ENCODE measurements around the gene TMEM233. TPM values are rescaled to one million over a fixed set of nuclear protein-coding genes. Genes with fewer than 3 reads are reported as not detected.

Gene TMEM233
- total RNA-seq, 1 experiment from 2014 or later = not detected

- DNase-seq (ENCODE audit: unreplicated experiment) = no peak
- H3K27me3 Mint-ChIP-seq (ENCODE audit: insufficient read depth, unreplicated experiment) = peaks cover 55% of the 10 kb centered on the region
- H3K27ac Mint-ChIP-seq (ENCODE audit: low read depth, unreplicated experiment) = no peak overlapping the region
- intact Hi-C loops (cut with micrococcal nuclease) = no loop called here
- CTCF ChIA-PET = interaction anchor here (1.1 kb wide), 1 partner anchor 26 kb away, joined by 4 read pairs; no protein-coding TSS in a partner anchor
- no peak overlapping the region for H3K4me3 Mint-ChIP-seq (ENCODE audit: unreplicated experiment)
- H3K36me3 Mint-ChIP-seq (ENCODE audit: insufficient read depth, unreplicated experiment) = no peaks in the 10 kb centered on the region
- POLR2A ChIA-PET = no interaction called here
- no TSS peak for BruUV-seq (replicated peaks)
- peaks cover 11% of the 10 kb centered on the region for H3K4me1 Mint-ChIP-seq (ENCODE audit: insufficient read depth, unreplicated experiment)
- no peak for TF ChIP-seq CTCF (IDR thresholded peaks at IDR 0.05; ENCODE audit: unreplicated experiment)
- no peaks in the 10 kb centered on the region for H3K9me3 Mint-ChIP-seq (ENCODE audit: unreplicated experiment)
Measured at GRCh38 chr12:119594399-119594730, 791 bp downstream of the TMEM233 start.

GRCh38 chr12:119594772-119595445, 1.3 kb downstream of the TMEM233 start:
- DNase-seq (ENCODE audit: unreplicated experiment) = no peak
- ChIA-PET CTCF (interaction anchor here (0.6 to 1.1 kb wide), 2 partner anchors 11 to 26 kb away, joined by 3 to 4 read pairs; no protein-coding TSS in a partner anchor), POLR2A (no interaction called here)
- peaks cover 53% of the 10 kb centered on the region for H3K27me3 Mint-ChIP-seq (ENCODE audit: insufficient read depth, unreplicated experiment)
- H3K27ac Mint-ChIP-seq (ENCODE audit: low read depth, unreplicated experiment) = no peak overlapping the region
- intact Hi-C loops (cut with micrococcal nuclease) = no loop called here
- no peaks in the 10 kb centered on the region for H3K9me3 Mint-ChIP-seq (ENCODE audit: unreplicated experiment)
- no TSS peak for BruUV-seq (replicated peaks)
- peaks cover 11% of the 10 kb centered on the region for H3K4me1 Mint-ChIP-seq (ENCODE audit: insufficient read depth, unreplicated experiment)
- H3K4me3 Mint-ChIP-seq (ENCODE audit: unreplicated experiment) = peak overlapping the region; percentile 47
- no peaks in the 10 kb centered on the region for H3K36me3 Mint-ChIP-seq (ENCODE audit: insufficient read depth, unreplicated experiment)
- TF ChIP-seq CTCF (IDR thresholded peaks at IDR 0.05; ENCODE audit: unreplicated experiment) = no peak

- no peak overlapping the region for H3K27ac Mint-ChIP-seq (ENCODE audit: low read depth, unreplicated experiment)
- CTCF ChIA-PET = interaction anchor here (0.8 to 1.2 kb wide), 3 partner anchors 53 to 61 kb away, joined by 3 to 4 read pairs (median 3); no protein-coding TSS in a partner anchor
- no peak for TF ChIP-seq CTCF (IDR thresholded peaks at IDR 0.05; ENCODE audit: unreplicated experiment)
- peaks cover 27% of the 10 kb centered on the region for H3K27me3 Mint-ChIP-seq (ENCODE audit: insufficient read depth, unreplicated experiment)
- intact Hi-C loops (cut with micrococcal nuclease) = no loop called here
- H3K4me3 Mint-ChIP-seq (ENCODE audit: unreplicated experiment) = no peak overlapping the region
- H3K9me3 Mint-ChIP-seq (ENCODE audit: unreplicated experiment) = no peaks in the 10 kb centered on the region
- H3K4me1 Mint-ChIP-seq (ENCODE audit: insufficient read depth, unreplicated experiment) = peaks cover 11% of the 10 kb centered on the region
- DNase-seq (ENCODE audit: unreplicated experiment) = no peak
- no TSS peak for BruUV-seq (replicated peaks)
- POLR2A ChIA-PET = no interaction called here
- no peaks in the 10 kb centered on the region for H3K36me3 Mint-ChIP-seq (ENCODE audit: insufficient read depth, unreplicated experiment)
Measured at GRCh38 chr12:119598159-119598558, 4.6 kb downstream of the TMEM233 start.

- no peak for DNase-seq (ENCODE audit: unreplicated experiment)
- no TSS peak for BruUV-seq (replicated peaks)
- H3K4me1 Mint-ChIP-seq (ENCODE audit: insufficient read depth, unreplicated experiment) = no peaks in the 10 kb centered on the region
- H3K27ac Mint-ChIP-seq (ENCODE audit: low read depth, unreplicated experiment) = no peak overlapping the region
- no peak overlapping the region for H3K4me3 Mint-ChIP-seq (ENCODE audit: unreplicated experiment)
- no peaks in the 10 kb centered on the region for H3K36me3 Mint-ChIP-seq (ENCODE audit: insufficient read depth, unreplicated experiment)
- H3K27me3 Mint-ChIP-seq (ENCODE audit: insufficient read depth, unreplicated experiment) = peaks cover 26% of the 10 kb centered on the region
- CTCF ChIA-PET = no interaction called here
- POLR2A ChIA-PET = no interaction called here
- TF ChIP-seq CTCF (IDR thresholded peaks at IDR 0.05; ENCODE audit: unreplicated experiment) = no peak
- intact Hi-C loops (cut with micrococcal nuclease) = no loop called here
- H3K9me3 Mint-ChIP-seq (ENCODE audit: unreplicated experiment) = no peaks in the 10 kb centered on the region
Measured at GRCh38 chr12:119601877-119602733, 8.5 kb downstream of the TMEM233 start.

All from MCF 10A (cell line).